ENCODE results near the gene CAPZB.

Gene CAPZB

DNA sequence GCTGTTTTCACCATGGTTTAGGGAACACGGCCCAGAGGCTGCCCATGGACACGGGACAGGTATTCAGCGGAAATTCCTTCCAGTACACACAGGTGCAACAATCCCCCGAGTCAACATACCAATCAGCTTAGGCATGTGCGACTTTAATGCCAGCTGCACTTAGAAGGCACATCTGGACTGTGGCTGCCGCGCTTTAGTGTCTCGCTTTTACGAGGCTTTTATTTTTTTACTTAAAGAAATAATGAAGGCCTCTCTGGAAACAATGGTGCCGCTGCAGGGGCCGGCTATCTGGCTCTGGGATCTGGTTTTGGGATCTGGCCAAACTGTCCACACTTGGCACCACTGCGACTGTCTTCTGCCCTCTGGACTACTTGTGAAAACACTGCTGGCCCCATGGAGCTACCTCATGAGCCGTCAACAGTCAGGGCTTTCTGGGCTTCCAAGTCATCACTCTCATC, 117.7 kb downstream of the CAPZB start:
- DNase-seq (ENCODE audit: low read depth) = no peak

- no peak for DNase-seq (ENCODE audit: low read depth)
These were observed 118.5 kb downstream of the CAPZB start for GRCh38 chr1:19366599-19367536.

GRCh38 chr1:19365721-19366120, 119.6 kb downstream of the CAPZB start:
- DNase-seq (ENCODE audit: low read depth) = peak; percentile 32

- DNase-seq (ENCODE audit: low read depth) = no peak
These were observed 121.7 kb downstream of the CAPZB start for GRCh38 chr1:19363536-19364152.

DNA sequence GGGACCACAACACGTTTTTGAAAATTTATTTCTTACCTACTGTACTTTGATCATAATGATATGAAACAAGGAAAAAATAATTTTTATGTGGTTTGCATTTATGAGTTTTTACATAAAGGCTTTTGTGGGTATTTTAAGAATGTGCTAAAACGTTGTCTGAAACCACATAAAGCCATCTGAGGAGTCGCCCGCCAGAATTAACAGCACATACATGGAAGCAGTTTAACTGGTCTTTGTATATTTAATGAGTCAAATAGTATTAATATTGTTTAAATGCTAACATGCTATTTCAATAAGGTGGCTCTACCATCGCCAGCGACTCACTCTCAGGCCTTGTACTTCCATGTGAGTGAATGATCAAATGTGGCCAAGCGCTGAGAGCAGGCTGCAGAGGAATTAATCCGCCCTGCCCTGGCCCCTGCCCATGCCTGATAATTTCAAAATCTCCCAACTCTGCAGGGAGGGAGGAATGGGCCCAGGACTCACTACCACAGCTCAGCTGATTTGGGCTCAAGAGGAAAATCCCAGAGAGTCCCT, 123.7 kb downstream of the CAPZB start:
- peak; percentile 45 for DNase-seq (ENCODE audit: low read depth)

DNA sequence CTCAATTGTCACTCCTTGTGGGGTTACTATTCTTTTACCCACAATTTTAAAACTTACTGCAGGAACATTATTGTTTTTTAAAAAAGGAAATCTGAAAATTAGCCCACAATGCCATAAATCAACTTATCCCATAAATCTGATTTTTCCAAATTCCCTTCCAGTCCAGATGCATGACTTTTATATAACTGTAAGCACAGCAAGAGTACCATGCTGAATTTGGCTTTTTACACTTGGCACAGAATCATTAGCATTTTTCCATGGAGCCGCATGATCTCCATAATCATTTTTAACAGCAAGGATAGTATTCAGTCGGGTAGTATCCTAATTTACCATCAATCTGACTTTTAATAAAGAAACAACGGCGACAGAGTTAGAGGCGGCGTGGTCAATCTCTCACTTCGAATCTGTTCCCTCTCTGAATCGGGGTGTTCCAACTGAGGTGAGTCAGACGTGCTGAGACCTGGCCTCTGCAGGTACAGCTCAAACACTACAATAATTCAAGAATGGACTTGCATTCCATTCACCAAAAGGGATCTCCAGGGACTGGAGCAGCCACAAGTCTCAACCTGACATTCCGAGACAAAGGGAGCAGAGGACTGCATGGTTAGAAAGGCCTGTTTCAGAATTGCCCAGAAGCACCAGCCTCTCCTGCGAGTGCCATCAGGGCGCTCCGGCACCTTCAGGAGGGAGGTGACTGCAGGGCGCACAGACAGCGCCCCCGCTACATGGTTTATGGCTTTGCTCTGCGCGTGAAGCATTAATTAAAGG, 124.3 kb downstream of the CAPZB start:
- DNase-seq (ENCODE audit: low read depth) = no peak

- DNase-seq (ENCODE audit: low read depth) = no peak
These were observed 124.9 kb downstream of the CAPZB start for GRCh38 chr1:19360432-19360831.

- DNase-seq (ENCODE audit: low read depth) = no peak
These were observed 125.3 kb downstream of the CAPZB start for GRCh38 chr1:19360016-19360415.

- no peak for DNase-seq (ENCODE audit: low read depth)
These were observed 126.0 kb downstream of the CAPZB start for GRCh38 chr1:19359357-19359756.

DNA sequence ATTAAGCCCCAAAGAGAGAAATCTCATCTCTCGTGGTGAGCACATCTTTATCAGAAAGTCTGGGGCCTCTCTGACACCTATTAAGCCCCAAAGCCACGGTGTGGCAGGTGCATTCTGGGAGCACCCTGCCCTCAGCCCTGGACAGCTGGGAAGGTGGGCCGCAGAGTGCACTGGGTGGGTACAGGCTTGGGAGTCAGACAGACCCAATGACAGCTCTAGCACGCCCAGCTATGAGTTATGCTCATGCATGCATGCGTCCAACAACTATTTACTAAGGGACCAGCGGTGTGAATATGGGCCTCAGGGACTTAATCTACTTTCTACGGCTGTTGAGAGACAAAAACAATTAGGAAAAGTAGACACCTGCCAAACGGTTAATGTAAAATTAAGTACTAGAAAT, 126.6 kb downstream of the CAPZB start:
- no peak for DNase-seq (ENCODE audit: low read depth)

DNA sequence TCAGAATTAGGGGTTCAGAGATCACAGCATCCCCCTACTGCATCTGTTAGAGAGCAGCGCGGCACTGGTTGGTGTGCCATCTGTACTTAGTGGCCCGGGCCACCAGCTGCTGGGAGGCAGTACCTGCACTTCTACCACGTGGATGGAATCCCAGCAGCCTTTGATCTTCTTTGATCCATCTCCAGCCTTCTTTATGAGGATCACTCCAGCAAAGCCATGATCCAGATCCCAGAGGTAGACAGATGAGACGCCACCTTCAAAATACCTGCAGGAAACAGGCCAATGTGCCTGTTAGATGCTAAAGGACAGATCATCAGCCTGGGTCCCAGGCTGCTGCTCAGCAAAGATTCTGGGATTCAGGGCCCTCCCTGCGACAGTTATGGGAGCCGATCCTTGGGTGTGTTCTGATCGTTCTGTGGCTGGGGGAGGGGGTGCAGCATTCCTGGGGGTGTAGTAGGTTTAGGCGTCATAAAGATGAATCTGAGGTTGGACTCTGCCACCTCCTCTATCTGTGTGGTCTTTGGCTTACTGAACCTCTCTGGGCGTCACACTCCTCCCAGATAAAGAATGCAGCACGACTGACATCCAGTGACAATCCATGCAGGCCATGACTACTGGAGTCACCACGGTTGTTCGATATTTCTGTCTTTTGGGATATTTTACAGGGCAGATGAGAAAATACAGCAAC, 127.9 kb downstream of the CAPZB start:
- DNase-seq (ENCODE audit: low read depth) = no peak

GRCh38 chr1:19356266-19356665, 129.1 kb downstream of the CAPZB start:
- no peak for DNase-seq (ENCODE audit: low read depth)

- no peak for DNase-seq (ENCODE audit: low read depth)
These were observed 130.8 kb downstream of the CAPZB start for GRCh38 chr1:19354531-19354981.

DNA sequence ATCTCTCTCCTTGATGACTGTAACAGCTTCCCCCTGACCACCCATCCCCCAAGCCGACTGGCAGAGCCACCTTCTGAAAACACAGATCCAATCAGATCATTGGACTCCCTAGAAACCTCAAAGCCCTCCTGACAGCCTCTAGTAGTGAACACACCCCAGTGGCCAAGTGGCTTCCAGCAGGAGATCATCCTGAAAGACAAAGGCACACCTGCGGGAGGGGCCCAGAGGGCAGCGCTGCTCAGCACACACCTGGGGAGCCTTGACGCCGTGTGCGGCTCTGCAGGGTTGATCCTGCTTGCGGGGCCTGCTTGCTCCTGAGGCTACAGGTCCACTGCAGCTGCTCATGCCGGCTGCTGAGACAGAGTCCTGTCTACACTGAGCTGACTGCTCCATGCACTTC, 131.7 kb downstream of the CAPZB start:
- DNase-seq (ENCODE audit: low read depth) = no peak

- no peak for DNase-seq (ENCODE audit: low read depth)
These were observed 132.5 kb downstream of the CAPZB start for GRCh38 chr1:19352839-19353238.

DNA sequence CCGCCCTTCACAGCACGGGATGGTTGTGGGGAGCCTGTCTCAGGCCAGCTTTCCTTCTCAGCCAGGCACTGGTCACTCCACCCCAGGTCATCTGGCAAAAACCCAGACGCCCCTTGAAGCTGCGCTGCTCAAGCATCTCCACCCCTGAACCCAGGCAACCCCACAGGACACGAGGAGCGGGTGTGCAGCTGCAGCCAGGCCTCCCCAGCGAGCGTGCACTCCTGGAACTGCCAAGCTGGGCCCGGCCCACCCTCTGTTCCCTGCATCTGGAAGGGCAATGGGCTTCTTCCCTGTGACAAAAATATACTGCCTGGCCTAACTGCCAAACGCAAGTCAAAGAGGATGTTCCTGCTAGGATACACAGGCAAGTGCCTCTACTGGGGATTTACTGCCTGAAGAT, 133.5 kb downstream of the CAPZB start:
- DNase-seq (ENCODE audit: low read depth) = no peak

GRCh38 chr1:19350566-19350965, 134.8 kb downstream of the CAPZB start:
- DNase-seq (ENCODE audit: low read depth) = no peak

- no peak for DNase-seq (ENCODE audit: low read depth)
These were observed 135.3 kb downstream of the CAPZB start for GRCh38 chr1:19349999-19350398.

DNA sequence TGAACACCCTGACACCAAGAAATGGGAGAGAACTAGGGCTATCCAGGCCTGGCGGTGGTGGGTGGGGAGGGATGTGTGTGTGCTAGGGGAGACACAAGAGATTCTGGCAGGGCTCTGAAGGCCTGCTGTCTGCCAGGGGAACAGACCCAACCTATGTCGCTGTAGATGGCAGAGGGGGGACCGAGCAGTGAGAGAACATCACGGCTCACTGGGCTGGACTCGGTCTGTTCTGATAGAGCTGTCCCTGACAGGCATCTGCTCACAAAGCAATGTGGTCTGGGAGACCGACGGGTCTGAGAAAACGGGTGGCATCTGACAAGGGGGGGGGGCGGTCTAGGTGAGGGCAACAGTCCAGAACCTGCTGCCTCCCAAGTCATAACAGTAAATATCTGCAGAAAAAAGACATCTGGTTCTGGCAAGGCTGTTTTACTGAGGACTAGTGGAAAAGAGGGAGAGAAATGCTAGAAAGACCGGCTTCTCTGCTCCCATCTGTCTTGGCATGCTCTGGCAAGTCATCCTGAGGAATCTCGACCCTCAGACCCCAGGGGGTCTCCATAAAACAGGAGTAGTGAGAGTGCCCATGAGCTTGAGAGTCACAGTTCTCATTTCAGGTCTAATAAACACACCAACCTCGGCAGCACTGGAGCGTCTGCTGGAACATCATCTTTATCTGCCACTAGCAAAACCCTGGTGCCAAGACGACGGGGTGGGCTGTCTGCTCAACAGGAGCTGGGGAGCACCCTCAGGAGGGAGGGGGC, 136.7 kb downstream of the CAPZB start:
- DNase-seq (ENCODE audit: low read depth) = no peak

DNA sequence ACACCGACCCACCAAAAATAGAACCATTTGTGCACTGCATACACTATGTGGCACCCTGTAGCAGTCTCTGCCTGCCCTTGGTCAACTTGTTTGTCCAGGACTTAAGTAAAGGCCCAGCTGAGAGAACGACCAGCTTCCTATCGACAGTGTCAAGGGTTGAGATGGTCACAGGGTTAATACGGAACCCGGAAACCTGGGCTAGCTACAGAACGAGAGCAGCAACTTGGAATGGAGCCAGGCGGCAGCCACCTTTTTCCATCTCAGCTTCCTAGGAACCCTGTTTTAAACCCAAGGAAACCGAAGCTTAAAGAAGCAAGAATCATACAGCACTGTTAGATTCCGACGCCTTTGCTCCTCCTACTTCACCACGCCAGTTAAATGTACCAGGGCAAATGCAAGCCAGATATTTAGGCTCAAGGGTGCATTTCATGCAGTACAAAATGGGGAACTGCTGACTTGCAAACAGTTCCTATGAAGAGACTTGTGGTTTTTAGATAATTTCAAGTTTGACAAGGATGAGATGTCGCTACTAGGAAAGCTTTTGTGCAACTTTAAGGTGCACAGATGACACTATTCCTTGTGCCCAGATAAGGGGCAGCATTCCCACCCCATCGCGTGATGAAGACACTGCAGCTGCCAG, 137.7 kb downstream of the CAPZB start:
- no peak for DNase-seq (ENCODE audit: low read depth)

Data from iris pigment epithelial cell (primary cell).